PC-3 (cell line): ENCODE measurements around the gene MRAS. TPM values are rescaled to one million over a fixed set of nuclear protein-coding genes. Genes with fewer than 3 reads are reported as not detected.

Source experiments
- ATAC-seq: fragments of 200-7000 bp; cut with Tn5 transposase; 2 replicates; pipeline ENCODE4 v1.9.1; 2020; ENCODE audit warnings: mild to moderate bottlenecking, moderate library complexity
- Bru-seq: library from RNA; stranded (reverse); fragments of 400-500 nt; gene quantifications from one replicate; lab custom pipeline; 2021; lab: Mats Ljungman, UMichigan
- BruChase-seq, 2 experiments: library from RNA; stranded (reverse); fragments of 400-500 nt; gene quantifications; one replicate each; lab custom pipeline; 2021; lab: Mats Ljungman, UMichigan
- BruUV-seq: library from RNA; stranded (reverse); fragments of 400-500 nt; replicated peaks from 2 replicates; lab custom pipeline; 2021; lab: Mats Ljungman, UMichigan
- CTCF ChIA-PET: fragments of 300-600 bp; sonication (Branson Sonifier 250); formaldehyde crosslinking; loops from one replicate; lab custom pipeline; 2022; ENCODE audit warnings: antibody characterized with exemption; lab: Charles Lee
- POLR2A ChIA-PET: fragments of 300-600 bp; sonication (Branson Sonifier 250); formaldehyde crosslinking; loops from one replicate; lab custom pipeline; 2022; ENCODE audit warnings: antibody characterized with exemption; ENCODE audit not compliant: unreplicated experiment; lab: Charles Lee
- DNase-seq: peaks from one replicate; pipeline ENCODE4 v3.0.0-alpha.2; 2015
- H2AFZ ChIP-seq: fragments of 300-600 bp; sonication (generic); 2 replicates; pipeline ENCODE4 v1.6.0; 2016; ENCODE audit warnings: antibody characterized with exemption, low read length
- H3F3A ChIP-seq: fragments of 300-600 bp; sonication (generic); one replicate; pipeline ENCODE4 v1.6.0; 2017; ENCODE audit warnings: antibody characterized with exemption, low read length, control low read depth, mild to moderate bottlenecking; ENCODE audit not compliant: unreplicated experiment
- H3K27ac ChIP-seq: fragments of 300-600 bp; sonication (generic); 2 replicates; pipeline ENCODE4 v1.5.1; 2016; ENCODE audit warnings: mild to moderate bottlenecking, low read length
- H3K27me3 ChIP-seq: fragments of 300-600 bp; sonication (generic); 2 replicates; pipeline ENCODE4 v1.6.1; 2016; ENCODE audit warnings: low read length, mixed read lengths
- H3K36me3 ChIP-seq: fragments of 300-600 bp; sonication (generic); 2 replicates; pipeline ENCODE4 v1.6.1; 2016; ENCODE audit warnings: low read depth, mixed run types, low read length, mixed read lengths
- H3K4me1 ChIP-seq: fragments of 300-600 bp; sonication (generic); 2 replicates; pipeline ENCODE4 v1.5.1; 2016; ENCODE audit warnings: low read length; ENCODE audit not compliant: insufficient read depth
- H3K4me2 ChIP-seq: fragments of 300-600 bp; sonication (generic); 2 replicates; pipeline ENCODE4 v1.6.0; 2016; ENCODE audit warnings: low read length
- H3K4me3 ChIP-seq: fragments of 300-600 bp; sonication (generic); 2 replicates; pipeline ENCODE4 v1.5.1; 2016; ENCODE audit warnings: mild to moderate bottlenecking, low read length, mixed read lengths
- H3K79me2 ChIP-seq: fragments of 300-600 bp; sonication (generic); 2 replicates; pipeline ENCODE4 v1.6.1; 2017; ENCODE audit warnings: low read length, mixed read lengths
- H3K9ac ChIP-seq: fragments of 300-600 bp; sonication (generic); 2 replicates; pipeline ENCODE4 v1.6.0; 2016; ENCODE audit warnings: mild to moderate bottlenecking, low read length
- H3K9me2 ChIP-seq: fragments of 300-600 bp; sonication (generic); replicated peaks from 2 replicates; pipeline ENCODE4 v1.6.1; 2016; ENCODE audit warnings: mixed run types, low read length, mixed read lengths
- H3K9me3 ChIP-seq: fragments of 300-600 bp; sonication (generic); 2 replicates; pipeline ENCODE4 v1.6.1; 2016; ENCODE audit warnings: low read length, mixed read lengths
- H4K20me1 ChIP-seq: fragments of 300-600 bp; sonication (generic); 2 replicates; pipeline ENCODE4 v1.6.1; 2016; ENCODE audit warnings: low read length, mixed read lengths
- CTCF ChIP-seq: fragments of 300-600 bp; sonication (generic); conservative IDR thresholded peaks from 2 replicates; pipeline ENCODE4 v1.5.1; 2017; ENCODE audit warnings: antibody characterized with exemption, low read depth, mild to moderate bottlenecking, low read length
- EZH2 ChIP-seq: fragments of 300-600 bp; sonication (generic); IDR thresholded peaks from one replicate; pipeline ENCODE4 v1.6.1; 2017; ENCODE audit warnings: antibody characterized with exemption, mild to moderate bottlenecking, low read length; ENCODE audit not compliant: unreplicated experiment
- EZH2phosphoT487 ChIP-seq: fragments of 300-600 bp; sonication (generic); IDR thresholded peaks from 2 replicates; pipeline ENCODE4 v1.6.1; 2018; ENCODE audit warnings: mild to moderate bottlenecking, antibody characterized with exemption, low read length, borderline replicate concordance
- intact Hi-C: fragments of 100-400 bp; cut with micrococcal nuclease; formaldehyde crosslinking; loops from 2 replicates; pipeline ENCODE4 v1.9.0; 2023
- long read RNA-seq: library from polyadenylated mRNA; unstranded; transcript quantifications from one replicate; pipeline ENCODE4 v2.0.0, GENCODE V29; 2021; ENCODE audit not compliant: unreplicated experiment
- total RNA-seq: library from RNA; depleted of rRNA; stranded (reverse); fragments of >200 nt; gene quantifications from 2 replicates; pipeline ENCODE4 v1.2.3, GENCODE V29; 2014; rRNA removed

MRAS gene
- total RNA-seq (2.8 and 5.3 TPM in 2 replicates), Bru-seq, nascent RNA (percentile 36 among the genes with signal in this experiment), BruChase-seq, experiment 1, labeled RNA remaining after a 6-hour chase (percentile 40 among the genes with signal in this experiment), BruChase-seq, experiment 2, labeled RNA remaining after a 2-hour chase (percentile 42 among the genes with signal in this experiment)
- long read RNA-seq, full-length matches to known transcripts = 6 of 23 reads
- long read RNA-seq, partial matches to known transcripts = 4 of 23 reads
- long read RNA-seq, other reads (novel, unspliced or antisense) = 13 of 23 reads

GRCh38 chr3:138347960-138348753 lies at the start of gene MRAS:
MRAS (plus strand) TSS chr3:138348579; CDS start chr3:138372884, 24,305 bp downstream.
- intact Hi-C loops = loop anchor here (1.0 to 5.0 kb wide), 3 partner anchors 19 to 176 kb away; partner anchors contain the start of genes DBR1 and NME9
- peak within 1 kb of the TSS; percentile 96 for H2AFZ ChIP-seq
- peak within 1 kb of the TSS; percentile 86 for H3K4me2 ChIP-seq
- ATAC-seq = peak; percentile 78
- peak; percentile 57 for DNase-seq
- no peaks in the 10 kb centered on the region for H3K79me2 ChIP-seq
- no peaks in the 10 kb centered on the region for H3K27me3 ChIP-seq
- no peaks in the 10 kb centered on the region for H3K9me3 ChIP-seq
- peak within 1 kb of the TSS; percentile 84 for H3K4me3 ChIP-seq
- CTCF ChIA-PET = interaction anchor here (0.6 kb wide), 1 partner anchor 174 kb away, joined by 4 read pairs; no protein-coding TSS in a partner anchor
- peak; percentile 39; the same call in 1 of the 2 replicates for TF ChIP-seq CTCF
- no peak for TF ChIP-seq EZH2
- POLR2A ChIA-PET = no interaction called here
- H3K9me2 ChIP-seq = no peaks in the 10 kb centered on the region
- peak within 1 kb of the TSS; percentile 47 for H3K9ac ChIP-seq
- no TSS peak for BruUV-seq
- H4K20me1 ChIP-seq = no peaks in the 10 kb centered on the region
- no peaks in the 10 kb centered on the region for H3K4me1 ChIP-seq
- no peaks in the 10 kb centered on the region for H3F3A ChIP-seq
- no peak within 1 kb of the TSS for H3K27ac ChIP-seq
- H3K36me3 ChIP-seq = no peaks in the 10 kb centered on the region

GRCh38 chr3:138300647-138301046 lies 47.7 kb upstream of the MRAS start:
- Histone ChIP-seq H3K4me3 (no peak overlapping the region), H2AFZ (no peak overlapping the region), H3K79me2 (no peaks in the 10 kb centered on the region), H3F3A (no peaks in the 10 kb centered on the region), H3K4me1 (no peaks in the 10 kb centered on the region), H3K9me3 (no peaks in the 10 kb centered on the region), H3K4me2 (no peak overlapping the region), H3K27ac (no peak overlapping the region), H3K27me3 (no peaks in the 10 kb centered on the region), H3K36me3 (no peaks in the 10 kb centered on the region), H3K9me2 (no peaks in the 10 kb centered on the region), H4K20me1 (no peaks in the 10 kb centered on the region), H3K9ac (no peak overlapping the region)
- no peak for ATAC-seq
- ChIA-PET POLR2A (interaction anchor here (0.6 kb wide), 1 partner anchor 36 kb away, joined by 3 read pairs; no protein-coding TSS in a partner anchor), CTCF (no interaction called here)
- no peak for DNase-seq
- intact Hi-C loops = no loop called here
- TF ChIP-seq CTCF = no peak
- TF ChIP-seq EZH2phosphoT487 = no peak
- no peak for TF ChIP-seq EZH2
- BruUV-seq = no TSS peak
